Left renal cortex interstitium (tissue), 4 donors: ENCODE measurements around the gene NRXN3. TPM values are rescaled to one million over a fixed set of nuclear protein-coding genes. Genes with fewer than 3 reads are reported as not detected.

Source experiments
- DNase-seq, 4 donors: peaks; one replicate each; pipeline ENCODE4 v3.0.0-alpha.2; 2013; ENCODE audit warnings: low read depth in 4 of 4, low spot score in 2 of 4, missing footprints in 1 of 4
- polyA plus RNA-seq, 4 donors: library from polyadenylated mRNA; unstranded; fragments of 120-200 nt; gene quantifications; one replicate each; pipeline ENCODE4 v1.2.1, GENCODE V29; 2013; ENCODE audit not compliant: insufficient read length in 4 of 4

NRXN3 gene
- polyA plus RNA-seq, 4 donors, result 5.4 to 8.4 (median 6.3) TPM

DNA sequence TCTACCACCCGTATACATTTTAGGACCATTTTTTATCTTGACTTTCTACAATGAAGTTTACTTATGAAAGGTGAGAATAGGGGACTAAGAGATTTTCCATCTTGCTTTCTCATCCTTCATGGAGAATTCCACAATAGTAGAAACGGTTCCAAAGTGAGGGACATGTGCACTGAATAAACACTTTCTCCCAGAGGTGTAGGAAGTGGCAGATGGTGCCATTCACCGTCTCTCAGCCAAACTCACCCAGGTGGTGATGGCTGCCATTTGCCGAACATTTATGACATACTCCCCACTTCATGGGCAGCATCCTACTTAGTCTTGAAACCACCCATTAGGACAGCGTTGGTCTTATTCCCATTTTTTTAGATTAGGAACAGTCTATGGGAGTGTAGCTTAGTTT is 1500.6 kb downstream of the NRXN3 start:
- no peak for DNase-seq

DNA sequence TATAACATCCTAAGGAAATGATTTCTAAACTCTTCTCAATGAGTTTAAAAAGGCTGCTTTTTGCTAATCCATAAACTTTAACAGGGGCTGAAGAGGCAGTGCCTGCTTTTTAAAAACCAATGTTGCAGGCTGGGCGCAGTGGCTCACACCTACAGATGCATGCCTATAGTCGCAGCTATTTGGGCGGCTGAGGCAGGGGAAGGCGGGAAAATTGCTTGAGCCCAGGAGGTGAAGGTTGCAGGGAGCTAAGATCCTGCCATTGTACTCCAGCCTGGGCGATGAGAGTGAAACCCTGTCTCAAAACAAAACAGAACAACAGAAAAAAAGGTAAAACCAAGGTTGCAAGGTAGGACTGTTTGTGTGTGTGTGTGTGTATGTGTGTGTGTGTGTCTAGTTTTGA is 1509.9 kb downstream of the NRXN3 start:
- DNase-seq, result no peak

DNA sequence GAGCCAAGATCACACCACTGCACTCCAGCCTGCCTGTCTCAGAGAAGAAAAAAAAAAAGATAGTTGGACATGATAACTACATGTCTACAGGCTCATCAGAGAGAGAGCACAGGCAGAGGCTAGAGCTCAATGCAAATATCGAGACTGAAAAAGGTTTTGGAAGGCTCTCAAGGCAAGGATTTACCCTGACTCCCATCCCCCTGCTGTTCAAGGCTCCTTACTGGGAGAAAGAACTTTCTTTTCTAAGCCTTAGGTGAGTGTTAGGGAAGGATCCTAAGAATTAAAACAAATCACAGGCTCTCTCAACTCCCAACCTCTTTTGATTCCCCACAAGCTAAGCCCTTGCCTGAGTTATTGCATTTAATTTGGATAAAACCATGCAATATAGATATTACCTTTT is 1516.0 kb downstream of the NRXN3 start:
- DNase-seq, result no peak

DNA sequence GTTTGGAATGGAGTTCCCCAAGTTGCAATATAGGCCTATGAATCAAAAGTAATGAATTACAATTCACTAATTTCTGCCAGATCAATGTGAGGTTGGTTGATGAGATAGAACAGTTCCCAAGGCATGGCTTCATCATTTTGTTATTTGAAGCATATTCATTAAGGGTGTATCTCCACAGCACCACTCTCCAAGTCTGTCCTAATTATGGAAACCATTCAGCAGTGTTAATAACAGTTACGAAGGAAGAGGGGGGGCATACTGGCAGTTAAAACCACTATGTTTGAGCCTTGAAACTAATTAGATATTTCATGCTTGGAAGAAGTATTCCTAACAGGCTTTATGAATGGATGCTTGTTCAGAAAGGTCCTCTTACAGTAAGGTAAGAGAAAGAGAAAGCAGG is 1520.8 kb downstream of the NRXN3 start:
- DNase-seq, result no peak

DNA sequence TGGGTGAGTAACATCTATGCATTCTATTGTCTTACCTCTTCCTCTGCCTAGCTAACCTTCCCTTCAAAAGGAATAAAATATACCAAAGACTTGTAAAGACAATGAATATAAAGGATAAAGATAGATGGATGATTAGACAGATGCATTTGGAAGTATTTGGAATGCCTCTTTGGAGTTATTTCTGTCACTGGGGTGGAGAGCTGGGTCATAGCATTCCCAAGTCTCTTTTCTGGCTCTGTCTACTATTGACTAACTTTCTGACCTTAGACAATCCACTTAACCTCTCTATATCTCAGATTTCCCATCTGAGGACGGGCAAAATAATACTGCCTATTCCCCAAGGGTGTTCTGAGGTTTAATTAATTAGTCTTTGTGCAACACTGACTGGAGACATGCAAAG is 1523.8 kb downstream of the NRXN3 start:
- no peak for DNase-seq

DNA sequence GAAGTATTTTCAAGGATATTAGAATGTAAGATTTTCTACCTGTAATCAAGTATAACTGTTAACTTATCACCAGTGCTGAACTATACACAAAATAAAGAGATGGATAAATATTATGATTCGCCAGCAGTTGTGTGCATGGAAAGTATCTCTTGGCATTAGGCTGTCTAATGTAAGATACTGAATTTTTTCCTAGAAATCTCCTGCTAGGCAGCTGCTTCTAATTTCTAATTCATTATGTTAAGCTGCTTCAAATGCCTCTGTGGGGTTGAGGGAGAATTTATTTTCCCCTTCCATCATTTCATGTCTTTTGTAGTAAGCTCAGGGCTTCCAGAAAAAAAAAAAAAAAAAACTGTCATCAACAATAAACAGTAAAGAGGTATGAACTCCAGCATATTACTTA is 1525.1 kb downstream of the NRXN3 start:
- no peak for DNase-seq

DNA sequence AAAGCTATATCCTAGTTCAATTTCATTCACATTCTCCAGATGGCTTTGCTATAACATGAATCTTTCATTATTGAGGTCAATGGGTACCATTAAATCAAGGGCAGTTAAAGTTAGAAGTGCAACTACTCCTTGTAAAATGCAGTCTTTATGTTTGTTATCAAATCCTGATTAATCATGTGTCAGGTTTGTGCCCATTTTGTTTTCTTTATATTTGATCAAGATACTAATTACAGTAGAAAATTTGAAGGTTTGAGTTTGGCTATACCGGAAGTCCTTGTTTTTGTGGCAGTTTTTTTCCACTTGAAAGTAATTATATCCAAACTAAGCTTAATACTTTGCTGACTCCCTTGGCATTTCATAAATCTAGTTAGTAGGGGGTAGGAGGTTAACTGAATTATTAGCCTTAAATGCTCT is 1528.1 kb downstream of the NRXN3 start:
- DNase-seq, result peak; percentile 71 to 90 (median 82)

DNA sequence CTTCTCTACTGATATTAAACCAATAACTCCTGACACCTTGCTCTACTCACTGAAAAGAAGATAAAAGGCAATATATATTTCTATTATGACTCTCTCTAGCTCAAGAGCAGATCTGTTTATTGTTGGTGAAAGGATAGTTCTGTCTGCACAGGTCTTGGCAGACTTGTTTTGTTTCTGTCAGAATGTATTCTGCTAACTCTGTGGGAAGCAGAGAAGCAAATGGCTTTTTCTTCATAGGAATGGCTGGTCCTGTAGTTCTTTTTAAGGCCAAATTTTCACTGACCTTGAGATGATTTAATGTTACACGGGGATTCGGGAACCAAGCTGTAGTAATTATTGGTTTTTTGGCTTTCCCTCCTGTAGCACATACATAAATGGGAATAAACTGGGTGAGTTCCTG is 1529.0 kb downstream of the NRXN3 start:
- no peak for DNase-seq

DNA sequence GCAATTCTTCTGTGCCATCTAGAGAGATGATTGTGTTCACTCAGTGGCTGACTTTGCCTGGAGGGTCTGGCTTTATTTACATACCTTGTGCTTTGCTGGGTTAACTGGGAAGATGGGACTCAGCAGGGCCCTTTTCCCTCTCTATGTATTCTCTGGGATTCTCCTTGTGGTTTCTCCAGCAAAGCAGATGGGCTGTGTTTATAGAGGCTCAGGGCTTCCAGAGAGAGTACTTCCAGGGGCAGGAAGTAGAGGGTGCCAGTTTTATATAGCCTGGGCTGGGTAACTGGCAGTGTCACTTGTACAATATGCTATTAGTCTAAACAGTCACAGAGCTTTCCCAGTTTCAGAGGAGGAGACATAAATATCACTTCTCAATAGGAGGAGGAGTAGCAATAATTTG is 1531.2 kb downstream of the NRXN3 start:
- no peak for DNase-seq

DNA sequence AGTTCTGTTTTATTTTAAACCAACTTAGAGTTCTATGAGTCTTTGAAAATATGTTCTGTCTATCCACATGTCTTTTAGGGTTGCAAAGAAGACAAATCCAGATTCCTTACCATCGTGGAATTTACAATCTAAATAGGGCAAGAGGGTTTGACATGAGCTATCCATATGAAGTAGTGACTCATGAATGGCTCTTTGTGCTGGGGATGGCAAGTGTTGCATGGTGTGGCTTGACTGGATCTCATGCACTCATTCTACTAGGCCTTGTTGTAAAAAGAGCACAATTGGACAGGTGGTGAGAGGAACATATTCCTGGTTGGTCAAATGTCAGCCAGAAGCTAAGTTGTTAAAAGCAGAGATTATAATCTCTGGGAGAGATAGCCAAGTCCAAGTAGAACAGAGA is 1532.0 kb downstream of the NRXN3 start:
- DNase-seq, result no peak

DNA sequence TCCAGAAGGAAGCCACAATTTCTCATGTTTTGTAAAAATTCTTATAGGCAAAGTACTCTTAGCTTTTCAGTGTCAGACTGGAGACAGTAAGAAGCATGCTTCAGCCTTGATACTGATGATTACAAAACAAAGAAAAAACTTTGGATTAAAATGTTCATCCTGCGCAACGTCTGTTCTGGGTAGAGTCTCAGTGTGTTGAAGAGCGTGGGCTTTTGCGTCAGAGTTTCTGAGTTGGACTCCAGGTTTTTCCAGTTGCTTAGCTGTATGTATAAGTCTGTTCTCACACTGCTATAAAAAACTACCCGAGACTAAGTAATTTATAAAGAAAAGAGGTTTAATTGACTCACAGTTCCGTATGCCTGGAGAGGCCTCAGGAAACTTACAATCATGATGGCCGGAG is 1533.0 kb downstream of the NRXN3 start:
- no peak for DNase-seq

DNA sequence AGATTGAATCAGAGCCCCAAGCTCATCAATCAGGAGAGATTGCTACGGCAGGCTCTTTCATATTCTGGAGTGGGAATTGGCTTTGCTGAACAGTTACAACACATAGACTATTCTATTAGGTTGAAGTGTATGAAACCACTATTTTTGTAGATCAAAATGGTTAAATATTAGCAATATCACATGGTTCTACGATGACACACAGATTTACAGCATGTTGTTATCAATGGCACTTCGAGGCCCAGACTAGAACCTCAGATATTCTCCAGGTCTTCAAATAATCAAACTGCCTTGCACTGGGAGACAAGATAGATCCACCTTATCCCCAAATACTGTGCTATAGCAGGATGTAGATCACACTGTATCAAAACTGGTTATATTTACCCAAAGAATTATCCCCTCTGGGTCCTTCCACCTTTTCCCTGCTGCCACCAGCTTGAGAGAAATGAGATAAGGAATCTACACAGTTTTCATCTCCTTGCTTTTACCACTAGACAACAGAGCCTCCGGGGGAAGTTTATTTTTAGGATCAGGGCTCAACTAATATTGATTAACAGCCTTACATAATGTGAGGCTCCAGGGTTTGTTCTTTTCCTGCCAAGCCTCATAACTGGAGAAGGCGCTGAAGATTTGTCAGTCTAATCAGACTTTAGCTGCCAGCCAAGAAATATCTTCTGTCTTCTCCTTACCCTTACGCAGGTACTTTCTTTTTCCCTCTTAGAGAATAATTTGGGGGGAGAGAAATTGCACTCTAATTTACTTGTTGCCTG is 1534.1 kb downstream of the NRXN3 start:
- DNase-seq, result no peak

DNA sequence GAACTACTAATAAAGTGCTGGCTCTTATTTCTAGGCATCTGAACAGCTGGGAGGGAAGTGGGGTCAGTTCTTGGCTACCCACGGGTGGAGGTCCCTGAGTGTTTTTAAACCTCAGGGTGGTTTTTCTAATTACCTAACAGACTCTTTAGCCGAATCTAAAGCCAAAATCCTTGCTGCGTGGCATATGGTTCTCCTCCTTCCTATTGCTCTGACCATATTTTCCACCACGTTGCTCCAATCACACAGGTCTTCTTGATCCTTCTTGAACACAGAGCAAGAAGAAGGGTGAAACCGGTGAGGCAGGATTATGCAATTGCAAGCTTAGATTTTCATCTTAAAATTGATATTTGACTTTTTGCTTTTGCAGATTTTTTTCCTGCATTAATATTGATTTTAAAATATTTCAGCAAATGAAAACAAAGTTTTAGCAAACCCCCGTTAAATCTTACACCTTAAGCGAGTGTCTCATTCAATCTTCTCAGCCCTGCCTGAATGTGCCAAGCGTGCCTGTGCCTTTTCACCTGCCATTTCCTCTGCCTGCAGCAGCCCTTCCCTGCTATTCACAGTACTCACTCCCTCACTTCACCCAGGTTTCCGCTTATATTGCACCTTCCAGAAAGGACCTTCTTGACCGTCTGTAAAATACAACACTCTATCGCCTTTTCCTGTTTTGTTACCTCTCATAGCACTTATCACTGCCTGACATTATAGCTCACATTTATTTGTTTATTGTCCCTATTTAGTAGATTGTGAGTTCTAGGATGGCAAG is 1535.1 kb downstream of the NRXN3 start:
- DNase-seq, result no peak

DNA sequence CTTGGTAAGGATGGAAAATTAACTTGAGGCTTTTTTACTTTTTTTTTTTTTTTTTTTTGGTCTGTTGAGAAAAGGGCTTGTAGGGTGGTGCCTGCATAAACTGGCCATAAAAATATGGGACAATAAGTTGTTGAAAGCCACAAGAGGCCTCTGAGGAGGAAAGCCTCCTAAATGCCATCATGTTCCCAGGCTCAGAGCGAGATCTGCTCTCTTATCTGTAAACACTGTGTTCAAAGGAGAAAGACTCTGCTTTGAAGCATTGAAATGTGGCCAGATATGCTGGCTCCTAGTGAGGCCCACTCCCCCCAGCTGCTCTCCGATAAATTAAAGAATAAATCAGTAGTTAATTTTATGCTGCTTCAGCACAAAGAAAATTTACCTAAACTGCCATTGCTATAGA is 1536.2 kb downstream of the NRXN3 start:
- DNase-seq, result no peak

DNA sequence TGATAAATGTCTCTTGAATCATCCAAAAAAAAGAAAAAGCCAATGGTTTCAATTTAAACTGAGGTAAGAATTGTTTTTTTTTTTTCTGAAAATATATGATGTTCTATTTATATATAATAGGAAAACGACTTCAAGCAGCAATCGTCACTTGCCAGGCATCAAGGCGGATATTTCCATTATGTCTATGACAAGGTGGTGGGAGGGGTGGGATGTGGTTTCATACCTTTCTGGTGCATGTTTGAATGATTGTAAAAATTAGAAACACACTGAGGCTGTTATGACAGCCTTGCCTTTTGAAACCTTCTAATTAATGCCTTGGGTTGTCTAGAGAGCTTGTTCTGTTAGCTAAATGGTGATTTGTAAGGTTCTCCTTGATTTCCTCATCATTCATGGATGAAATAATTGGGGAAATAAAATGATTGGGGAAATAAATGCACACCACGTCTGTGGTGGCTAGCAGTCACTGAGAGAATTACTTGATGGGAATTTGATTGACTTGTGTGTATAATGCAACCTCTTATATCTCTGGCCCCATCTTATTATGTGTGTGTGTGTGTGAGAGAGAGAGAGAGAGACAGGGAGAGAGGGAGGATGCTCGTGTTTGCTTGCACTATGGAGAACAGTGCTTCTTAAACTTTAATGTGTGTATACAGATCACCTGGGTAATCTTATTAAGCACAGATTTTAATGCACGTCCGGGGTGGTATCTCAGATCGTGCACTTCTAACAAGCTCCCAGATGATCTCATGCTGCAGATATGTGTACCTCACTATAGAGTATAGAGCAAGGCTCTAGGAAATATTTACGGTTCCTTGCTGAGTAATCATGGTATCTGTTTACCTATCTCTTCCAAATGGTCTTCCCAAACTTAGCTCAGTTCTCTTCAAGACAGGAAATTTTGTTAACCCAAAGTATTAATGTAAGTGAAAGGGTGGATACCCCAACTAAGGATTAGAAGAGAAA is 1538.5 kb downstream of the NRXN3 start:
- no peak for DNase-seq

DNA sequence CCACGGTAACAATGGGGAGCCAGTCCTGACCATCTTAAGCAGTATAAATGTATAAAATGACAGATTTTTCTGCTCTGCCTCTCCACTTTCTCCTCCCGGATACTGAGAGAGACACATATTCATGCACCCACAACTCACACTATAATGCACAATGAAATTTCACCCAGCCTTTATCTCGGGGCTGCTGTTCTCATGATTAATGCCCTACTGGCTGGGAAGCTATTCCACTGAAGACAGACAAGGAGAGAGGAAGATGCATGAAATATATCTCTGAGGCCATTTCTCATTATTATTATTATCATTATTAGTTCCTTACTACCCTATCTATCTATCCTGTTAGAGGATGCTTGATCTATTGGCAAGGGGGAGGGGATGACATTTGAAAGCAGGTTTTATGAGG is 1539.4 kb downstream of the NRXN3 start:
- no peak for DNase-seq

DNA sequence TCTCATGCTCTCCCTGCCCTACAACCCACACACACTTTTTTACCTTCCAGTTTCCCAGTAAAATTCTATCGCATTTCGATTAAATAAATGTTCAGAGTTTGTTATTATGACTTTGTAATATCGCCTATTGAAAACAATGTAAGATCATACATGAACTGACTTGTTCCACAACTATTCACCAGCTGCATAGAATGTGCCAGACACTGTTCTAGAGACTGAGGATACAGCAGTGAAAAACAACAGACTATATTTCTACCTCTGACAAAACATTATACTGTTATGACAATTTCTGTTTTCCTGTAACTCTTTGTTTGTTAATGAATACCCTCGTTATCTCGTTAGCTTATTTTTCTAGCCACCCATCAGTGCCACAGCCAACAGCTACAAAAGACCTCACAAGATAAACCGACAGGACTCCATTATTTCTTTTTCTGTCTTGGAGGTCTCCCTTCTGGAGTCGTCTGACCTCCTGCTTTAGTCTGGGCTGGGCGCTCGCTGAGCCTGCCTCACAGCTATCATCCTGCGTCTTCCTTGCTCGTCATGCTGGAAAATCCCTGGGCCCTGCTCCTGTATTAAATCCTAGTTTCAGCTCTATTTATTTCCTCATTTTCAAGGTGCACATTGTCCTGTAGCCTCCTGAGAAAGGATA is 1542.3 kb downstream of the NRXN3 start:
- DNase-seq, result no peak

DNA sequence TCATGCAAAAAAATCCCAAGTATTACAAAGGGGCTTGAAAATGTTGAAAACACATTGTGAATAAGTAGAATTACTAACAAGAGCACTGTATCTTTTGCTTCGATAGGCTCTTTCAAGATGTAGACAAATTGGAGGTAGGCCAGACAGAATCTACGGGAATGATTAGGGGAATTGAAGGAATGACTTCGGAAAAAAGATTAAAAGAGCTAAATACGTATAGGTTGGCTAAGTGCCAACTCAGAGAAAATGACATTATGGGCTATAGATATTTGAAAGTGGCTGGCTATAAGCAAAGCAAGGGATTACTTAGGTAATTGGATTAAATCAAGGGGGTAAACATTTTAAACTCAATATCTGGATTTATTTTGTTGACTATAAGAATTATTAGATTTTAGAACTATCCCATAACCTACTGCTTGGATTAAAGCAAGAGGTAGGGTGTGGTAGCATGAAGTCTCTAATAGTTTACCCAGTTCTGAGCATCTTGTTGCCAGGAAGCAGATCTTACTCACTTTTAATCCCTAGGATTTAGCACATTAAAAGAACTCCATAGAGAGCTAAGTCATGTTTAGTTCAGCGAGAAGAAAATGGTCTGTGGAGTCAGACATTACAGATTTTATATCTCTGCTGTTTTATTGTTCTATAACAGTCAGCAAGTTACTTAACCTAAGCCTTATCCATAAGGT is 1551.4 kb downstream of the NRXN3 start:
- no peak for DNase-seq

DNA sequence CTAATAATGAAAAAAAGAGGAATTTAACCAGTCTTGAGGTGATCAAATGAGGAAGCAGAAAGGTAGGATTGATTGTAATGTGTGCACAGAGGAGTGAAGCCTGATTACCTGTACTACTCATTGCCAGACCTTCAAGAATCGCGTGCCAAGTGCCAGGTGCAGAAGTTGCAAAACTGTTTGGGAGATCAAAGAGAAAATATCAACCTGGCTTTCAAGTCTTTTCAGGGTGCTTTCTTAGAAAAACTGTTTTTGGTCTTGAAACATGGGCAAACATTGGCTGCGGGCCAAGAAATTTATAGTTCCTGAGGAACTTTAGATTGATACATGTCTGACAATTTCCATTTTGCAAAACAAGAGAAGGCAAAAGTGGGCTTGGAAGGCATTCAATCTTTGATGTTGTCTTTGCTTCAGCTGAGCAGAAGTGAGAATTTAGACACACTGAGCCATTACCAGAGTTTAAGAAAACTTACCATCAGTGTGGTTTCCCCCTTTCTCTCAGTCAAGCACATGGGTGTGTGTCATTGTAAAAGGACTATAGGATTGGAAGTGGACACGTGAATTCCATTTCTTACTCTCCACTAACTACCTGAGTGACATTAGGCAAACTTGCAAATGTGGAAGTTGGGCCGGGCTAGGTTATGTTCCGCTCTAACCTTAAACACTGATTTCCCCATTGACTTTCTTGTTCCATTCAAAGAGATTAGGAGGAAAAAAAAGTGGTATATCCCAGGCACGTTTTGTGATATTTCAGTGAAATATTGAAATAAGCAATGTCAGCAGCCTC is 1555.0 kb downstream of the NRXN3 start:
- no peak for DNase-seq
